ENCODE data around the gene UGT1A1. TPM values are rescaled to one million over a fixed set of nuclear protein-coding genes. Genes with fewer than 3 reads are reported as not detected.

Gene UGT1A1
- total and polyA plus RNA-seq, 10 of the 15 experiments (the other 5 are each of a cell fraction or from before 2014, with no cell fraction given) = not detected

- H3K27ac ChIP-seq (ENCODE audit: control insufficient read depth, insufficient read depth) = no peak overlapping the region
- no peaks in the 10 kb centered on the region for H3K79me2 ChIP-seq (ENCODE audit: control insufficient read depth, insufficient read depth, low read length)
- BruUV-seq (replicated peaks) = no TSS peak
- 71% methylated on average over 7 of the region's 7 CpGs for WGBS (ENCODE audit: insufficient coverage, insufficient replicate concordance, low lambda C conversion rate, missing lambda C conversion rate)
- H3K27me3 ChIP-seq (replicated peaks in 1 of 2; ENCODE audit: control insufficient read depth in 2 of 2, insufficient read depth in 2 of 2, low read length in 1 of 2) = peaks cover 0 to 4% of the 10 kb centered on the region in 2 experiments; a peak in 2 of 4 replicates
- POLR2A ChIA-PET = no interaction called here
- FAIRE-seq (no peak), DNase-seq (ENCODE audit: low read depth, low spot score) (no peak), ATAC-seq (no peak)
- no peaks in the 10 kb centered on the region for H3K36me3 ChIP-seq (ENCODE audit: control insufficient read depth in 2 of 2, insufficient read depth in 2 of 2, low read length in 1 of 2)
- RAD21 ChIA-PET (ENCODE audit: unreplicated experiment) = no interaction called here
- no peak overlapping the region for H3K4me3 ChIP-seq
- TF ChIP-seq E2F4 (IDR thresholded peaks at IDR 0.05; ENCODE audit: low read depth, low read length) = no peak
- no peak for TF ChIP-seq ZBED1 (IDR thresholded peaks at IDR 0.05; ENCODE audit: borderline replicate concordance)
- no peak for TF ChIP-seq LARP7 (IDR thresholded peaks at IDR 0.05)
- TF ChIP-seq, protein P1, sequence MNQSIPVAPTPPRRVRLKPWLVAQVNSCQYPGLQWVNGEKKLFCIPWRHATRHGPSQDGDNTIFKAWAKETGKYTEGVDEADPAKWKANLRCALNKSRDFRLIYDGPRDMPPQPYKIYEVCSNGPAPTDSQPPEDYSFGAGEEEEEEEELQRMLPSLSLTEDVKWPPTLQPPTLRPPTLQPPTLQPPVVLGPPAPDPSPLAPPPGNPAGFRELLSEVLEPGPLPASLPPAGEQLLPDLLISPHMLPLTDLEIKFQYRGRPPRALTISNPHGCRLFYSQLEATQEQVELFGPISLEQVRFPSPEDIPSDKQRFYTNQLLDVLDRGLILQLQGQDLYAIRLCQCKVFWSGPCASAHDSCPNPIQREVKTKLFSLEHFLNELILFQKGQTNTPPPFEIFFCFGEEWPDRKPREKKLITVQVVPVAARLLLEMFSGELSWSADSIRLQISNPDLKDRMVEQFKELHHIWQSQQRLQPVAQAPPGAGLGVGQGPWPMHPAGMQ (IDR thresholded peaks at IDR 0.05; ENCODE audit: borderline replicate concordance) = no peak
- no peak for TF ChIP-seq ZNF217 (IDR thresholded peaks at IDR 0.05)
- no peak for TF ChIP-seq BACH1 (IDR thresholded peaks at IDR 0.05; ENCODE audit: borderline replicate concordance)
- no peak for TF ChIP-seq SUPT20H (IDR thresholded peaks at IDR 0.05; ENCODE audit: borderline replicate concordance, control insufficient read depth, low read depth, low read length)
- no peak for TF ChIP-seq SMAD5 (IDR thresholded peaks at IDR 0.05; ENCODE audit: low read depth)
- no peak for TF ChIP-seq WRNIP1 (IDR thresholded peaks at IDR 0.05; ENCODE audit: borderline replicate concordance, low read depth, low read length)
- no peak for TF ChIP-seq HDGF (IDR thresholded peaks at IDR 0.05)
- no peak for TF ChIP-seq RAD21 (IDR thresholded peaks at IDR 0.05; ENCODE audit: insufficient read depth, low read depth, low read length)
- TF ChIP-seq RB1 (IDR thresholded peaks at IDR 0.05; ENCODE audit: borderline replicate concordance) = no peak
- H3K4me2 ChIP-seq (ENCODE audit: control insufficient read depth, insufficient read depth) = no peak overlapping the region
- SMC1A ChIA-PET (ENCODE audit: uncharacterized antibody, unreplicated experiment) = no interaction called here
- no peak overlapping the region for H2AFZ ChIP-seq (ENCODE audit: control insufficient read depth, low read depth, low read length)
- H3K4me1 ChIP-seq (ENCODE audit: control insufficient read depth, insufficient read depth, low read length) = no peaks in the 10 kb centered on the region
- no peak overlapping the region for H3K9ac ChIP-seq (ENCODE audit: control insufficient read depth, insufficient read depth, low read length)
- CTCF ChIA-PET = interaction anchor here (1.0 kb wide), 1 partner anchor 201 kb away, joined by 3 read pairs; no protein-coding TSS in a partner anchor
- in situ Hi-C loops (cut with MboI) (no loop called here), intact Hi-C loops (cut with micrococcal nuclease; ENCODE audit: unreplicated experiment) (loop anchor here (10.0 kb wide), 1 partner anchor 228 kb away; no protein-coding TSS in a partner anchor)
- no peaks in the 10 kb centered on the region for H4K20me1 ChIP-seq (ENCODE audit: control insufficient read depth, insufficient read depth)
- H3K9me3 ChIP-seq (replicated peaks; ENCODE audit: control insufficient read depth, insufficient read depth, low read length) = no peaks in the 10 kb centered on the region; the same call in 1 of the 3 replicates
These were observed 46.8 kb upstream of the UGT1A1 start for GRCh38 chr2:233713262-233713615.

Data from GM12878 (cell line).